ENCODE measurements around the gene ZNF593.

GRCh38 chr1:26158271-26158907 is 11.3 kb upstream of the ZNF593 start:
- TF ChIP-seq ELF4 (IDR thresholded peaks at IDR 0.05): no peak
- TF ChIP-seq SUZ12 (IDR thresholded peaks at IDR 0.05): no peak
- TF ChIP-seq SP1 (IDR thresholded peaks at IDR 0.05): no peak
- no peak for TF ChIP-seq NFRKB (IDR thresholded peaks at IDR 0.05)
- TF ChIP-seq LEF1 (IDR thresholded peaks at IDR 0.05; ENCODE audit: borderline replicate concordance): no peak
- no peak for TF ChIP-seq BHLHE40 (IDR thresholded peaks at IDR 0.05; ENCODE audit: borderline replicate concordance)
- no peak for TF ChIP-seq CTBP1 (IDR thresholded peaks at IDR 0.05; ENCODE audit: borderline replicate concordance)
- TF ChIP-seq ARNT (IDR thresholded peaks at IDR 0.05): no peak

Measured in HEK293T (cell line).